GM23338 (cell line): ENCODE measurements around the gene SOHLH1. TPM values are rescaled to one million over a fixed set of nuclear protein-coding genes. Genes with fewer than 3 reads are reported as not detected.

Source experiments
- ATAC-seq: fragments of 200-7000 bp; cut with Tn5 transposase; 3 replicates; pipeline ENCODE4 v1.9.1; 2020
- DNase-seq: peaks from one replicate; pipeline ENCODE4 v3.0.0-alpha.2; 2015; ENCODE audit warnings: low spot score
- H2AFZ ChIP-seq: fragments of 200-600 bp; sonication (generic); 2 replicates; pipeline ENCODE4 v1.8.0; 2016; ENCODE audit warnings: antibody characterized with exemption, mild to moderate bottlenecking, moderate library complexity
- H3F3A ChIP-seq: fragments of 200-600 bp; sonication (generic); replicated peaks from 2 replicates; pipeline ENCODE4 v1.8.0; 2017; ENCODE audit warnings: antibody characterized with exemption, mixed run types, low read depth
- H3K27ac ChIP-seq: fragments of 200-600 bp; sonication (generic); 2 replicates; pipeline ENCODE4 v1.6.1; 2016; ENCODE audit warnings: low read depth
- H3K27me3 ChIP-seq: fragments of 200-600 bp; sonication (generic); 2 replicates; pipeline ENCODE4 v1.8.0; 2016; ENCODE audit warnings: mild to moderate bottlenecking, mixed run types, moderate library complexity; ENCODE audit not compliant: insufficient read depth
- H3K36me3 ChIP-seq: fragments of 200-600 bp; sonication (generic); 2 replicates; pipeline ENCODE4 v1.8.0; 2016; ENCODE audit warnings: mild to moderate bottlenecking; ENCODE audit not compliant: insufficient read depth
- H3K4me1 ChIP-seq: fragments of 200-600 bp; sonication (generic); 2 replicates; pipeline ENCODE4 v1.8.0; 2016; ENCODE audit warnings: mild to moderate bottlenecking, moderate library complexity; ENCODE audit not compliant: insufficient read depth
- H3K4me2 ChIP-seq: fragments of 200-600 bp; sonication (generic); 2 replicates; pipeline ENCODE4 v1.7.1; 2017; ENCODE audit warnings: mixed run types
- H3K4me3 ChIP-seq: fragments of 200-600 bp; sonication (generic); 2 replicates; pipeline ENCODE4 v1.6.1; 2016; ENCODE audit warnings: mixed run types
- H3K79me2 ChIP-seq: fragments of 200-600 bp; sonication (generic); replicated peaks from 2 replicates; pipeline ENCODE4 v1.8.0; 2017; ENCODE audit warnings: mild to moderate bottlenecking; ENCODE audit not compliant: insufficient read depth
- H3K9me2 ChIP-seq: fragments of 200-600 bp; sonication (generic); 2 replicates; pipeline ENCODE4 v1.8.0; 2017; ENCODE audit not compliant: insufficient read depth
- H4K20me1 ChIP-seq: fragments of 200-600 bp; sonication (generic); replicated peaks from 2 replicates; pipeline ENCODE4 v1.8.0; 2017; ENCODE audit warnings: mild to moderate bottlenecking; ENCODE audit not compliant: insufficient read depth
- H3K27ac Mint-ChIP-seq: 2 replicates; pipeline ENCODE4 v1.8.0; 2020; ENCODE audit warnings: inconsistent platforms, mild to moderate bottlenecking, moderate library complexity, mixed read lengths
- H3K27me3 Mint-ChIP-seq: 3 replicates; pipeline ENCODE4 v1.8.0; 2022; ENCODE audit warnings: low read depth, mild to moderate bottlenecking, moderate library complexity, mixed read lengths, inconsistent platforms; ENCODE audit not compliant: insufficient read depth, poor library complexity
- H3K36me3 Mint-ChIP-seq: 3 replicates; pipeline ENCODE4 v1.8.0; 2021; ENCODE audit warnings: low read depth, mild to moderate bottlenecking, inconsistent platforms, moderate library complexity, mixed read lengths
- H3K4me1 Mint-ChIP-seq: 3 replicates; pipeline ENCODE4 v1.8.0; 2020; ENCODE audit warnings: mild to moderate bottlenecking, inconsistent platforms, mixed read lengths
- H3K4me3 Mint-ChIP-seq: 3 replicates; pipeline ENCODE4 v1.8.0; 2021; ENCODE audit warnings: moderate library complexity, mild to moderate bottlenecking, inconsistent platforms, mixed read lengths
- H3K9me3 Mint-ChIP-seq: 3 replicates; pipeline ENCODE4 v1.8.0; 2020; ENCODE audit warnings: moderate library complexity, mild to moderate bottlenecking, inconsistent platforms, mixed read lengths
- EZH2 ChIP-seq: fragments of 200-600 bp; sonication (generic); IDR thresholded peaks from one replicate; pipeline ENCODE4 v1.8.0; 2017; ENCODE audit warnings: antibody characterized with exemption, mild to moderate bottlenecking, low read depth; ENCODE audit not compliant: unreplicated experiment
- EZH2phosphoT487 ChIP-seq: fragments of 200-600 bp; sonication (generic); IDR thresholded peaks from one replicate; pipeline ENCODE4 v1.8.1; 2018; ENCODE audit warnings: antibody characterized with exemption; ENCODE audit not compliant: unreplicated experiment
- JUNB ChIP-seq: IDR thresholded peaks from one replicate; pipeline ENCODE4 v1.6.1; 2016; ENCODE audit warnings: antibody characterized with exemption; ENCODE audit not compliant: unreplicated experiment
- NANOG ChIP-seq: IDR thresholded peaks from 2 replicates; pipeline ENCODE4 v1.6.1; 2016; ENCODE audit warnings: antibody characterized with exemption, borderline replicate concordance
- STAT1 ChIP-seq: IDR thresholded peaks from one replicate; pipeline ENCODE4 v1.6.1; 2016; ENCODE audit warnings: antibody characterized with exemption; ENCODE audit not compliant: unreplicated experiment
- ZNF114 ChIP-seq: fragments of 250-450 bp; sonication (Bioruptor Pico); IDR thresholded peaks from 2 replicates; pipeline ENCODE4 v1.5.0; 2020; ENCODE audit warnings: mild to moderate bottlenecking, moderate library complexity
- ZNF331 ChIP-seq: fragments of 250-450 bp; sonication (Bioruptor Pico); IDR thresholded peaks from 2 replicates; pipeline ENCODE4 v1.5.0; 2020; ENCODE audit warnings: low read depth, mild to moderate bottlenecking, moderate library complexity
- polyA plus RNA-seq: library from polyadenylated mRNA; unstranded; fragments of >200 nt; fragmentation: Nextera tagmentation; extraction: Ambion mirVana; gene quantifications from 2 replicates; pipeline ENCODE4 v1.2.1, GENCODE V29; 2016
- total RNA-seq: library from RNA; depleted of rRNA; stranded (reverse); fragments of >200 nt; shearing (Covaris generic); gene quantifications from 2 replicates; pipeline ENCODE4 v1.2.3, GENCODE V29; 2014
- TF ChIP-seq, protein P1 (sequence below): fragments of 250-450 bp; sonication (Bioruptor Pico); IDR thresholded peaks from 2 replicates; pipeline ENCODE4 v1.5.0; 2020; ENCODE audit warnings: mild to moderate bottlenecking, moderate library complexity
- TF ChIP-seq, protein P2 (sequence below): IDR thresholded peaks from one replicate; pipeline ENCODE4 v1.6.1; 2018; ENCODE audit warnings: antibody characterized with exemption; ENCODE audit not compliant: unreplicated experiment

The SOHLH1 gene
- total and polyA plus RNA-seq, 2 experiments from 2014 or later, result 0.21 TPM; not detected in 1

DNA sequence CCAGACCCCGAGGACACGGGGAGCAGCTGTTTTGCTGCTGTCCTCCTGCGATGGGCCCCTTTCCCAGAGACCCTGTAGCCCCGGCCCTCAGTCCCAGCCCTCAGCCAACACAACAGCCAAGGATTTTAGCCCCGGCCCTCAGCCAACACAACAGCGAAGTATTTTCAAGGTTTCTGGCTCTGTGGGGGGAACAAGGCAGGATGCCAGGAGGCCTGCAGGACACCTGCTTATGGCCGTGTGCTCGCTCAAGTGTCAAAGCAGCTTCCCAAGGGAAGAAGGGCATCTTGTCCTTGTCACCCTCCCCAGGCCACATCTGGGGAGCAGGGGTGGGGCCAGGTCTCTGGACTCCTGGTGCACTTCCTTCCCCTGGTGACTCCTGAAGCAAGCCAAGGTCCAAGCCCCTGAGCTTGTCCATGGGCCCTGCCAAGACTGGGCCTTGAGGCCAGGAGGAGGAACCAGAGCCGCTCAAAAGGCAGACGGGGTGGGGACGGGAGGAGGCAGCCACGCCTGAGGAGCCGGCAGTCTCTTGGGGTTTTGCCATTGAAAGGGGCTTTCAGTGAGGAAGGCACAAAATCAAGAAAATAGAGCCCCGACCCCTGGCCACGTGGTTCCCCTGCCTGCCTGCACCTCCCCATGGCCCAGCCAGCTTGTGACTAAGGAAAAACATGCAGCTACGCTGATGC, 13.5 kb upstream of the SOHLH1 start (continued):
- TF ChIP-seq ZNF331 (no peak), JUNB (no peak), EZH2 (no peak), ZNF114 (CRISPR knock-in tag) (no peak), EZH2phosphoT487 (no peak), NANOG (no peak), STAT1 (no peak)
- TF ChIP-seq, protein P1, sequence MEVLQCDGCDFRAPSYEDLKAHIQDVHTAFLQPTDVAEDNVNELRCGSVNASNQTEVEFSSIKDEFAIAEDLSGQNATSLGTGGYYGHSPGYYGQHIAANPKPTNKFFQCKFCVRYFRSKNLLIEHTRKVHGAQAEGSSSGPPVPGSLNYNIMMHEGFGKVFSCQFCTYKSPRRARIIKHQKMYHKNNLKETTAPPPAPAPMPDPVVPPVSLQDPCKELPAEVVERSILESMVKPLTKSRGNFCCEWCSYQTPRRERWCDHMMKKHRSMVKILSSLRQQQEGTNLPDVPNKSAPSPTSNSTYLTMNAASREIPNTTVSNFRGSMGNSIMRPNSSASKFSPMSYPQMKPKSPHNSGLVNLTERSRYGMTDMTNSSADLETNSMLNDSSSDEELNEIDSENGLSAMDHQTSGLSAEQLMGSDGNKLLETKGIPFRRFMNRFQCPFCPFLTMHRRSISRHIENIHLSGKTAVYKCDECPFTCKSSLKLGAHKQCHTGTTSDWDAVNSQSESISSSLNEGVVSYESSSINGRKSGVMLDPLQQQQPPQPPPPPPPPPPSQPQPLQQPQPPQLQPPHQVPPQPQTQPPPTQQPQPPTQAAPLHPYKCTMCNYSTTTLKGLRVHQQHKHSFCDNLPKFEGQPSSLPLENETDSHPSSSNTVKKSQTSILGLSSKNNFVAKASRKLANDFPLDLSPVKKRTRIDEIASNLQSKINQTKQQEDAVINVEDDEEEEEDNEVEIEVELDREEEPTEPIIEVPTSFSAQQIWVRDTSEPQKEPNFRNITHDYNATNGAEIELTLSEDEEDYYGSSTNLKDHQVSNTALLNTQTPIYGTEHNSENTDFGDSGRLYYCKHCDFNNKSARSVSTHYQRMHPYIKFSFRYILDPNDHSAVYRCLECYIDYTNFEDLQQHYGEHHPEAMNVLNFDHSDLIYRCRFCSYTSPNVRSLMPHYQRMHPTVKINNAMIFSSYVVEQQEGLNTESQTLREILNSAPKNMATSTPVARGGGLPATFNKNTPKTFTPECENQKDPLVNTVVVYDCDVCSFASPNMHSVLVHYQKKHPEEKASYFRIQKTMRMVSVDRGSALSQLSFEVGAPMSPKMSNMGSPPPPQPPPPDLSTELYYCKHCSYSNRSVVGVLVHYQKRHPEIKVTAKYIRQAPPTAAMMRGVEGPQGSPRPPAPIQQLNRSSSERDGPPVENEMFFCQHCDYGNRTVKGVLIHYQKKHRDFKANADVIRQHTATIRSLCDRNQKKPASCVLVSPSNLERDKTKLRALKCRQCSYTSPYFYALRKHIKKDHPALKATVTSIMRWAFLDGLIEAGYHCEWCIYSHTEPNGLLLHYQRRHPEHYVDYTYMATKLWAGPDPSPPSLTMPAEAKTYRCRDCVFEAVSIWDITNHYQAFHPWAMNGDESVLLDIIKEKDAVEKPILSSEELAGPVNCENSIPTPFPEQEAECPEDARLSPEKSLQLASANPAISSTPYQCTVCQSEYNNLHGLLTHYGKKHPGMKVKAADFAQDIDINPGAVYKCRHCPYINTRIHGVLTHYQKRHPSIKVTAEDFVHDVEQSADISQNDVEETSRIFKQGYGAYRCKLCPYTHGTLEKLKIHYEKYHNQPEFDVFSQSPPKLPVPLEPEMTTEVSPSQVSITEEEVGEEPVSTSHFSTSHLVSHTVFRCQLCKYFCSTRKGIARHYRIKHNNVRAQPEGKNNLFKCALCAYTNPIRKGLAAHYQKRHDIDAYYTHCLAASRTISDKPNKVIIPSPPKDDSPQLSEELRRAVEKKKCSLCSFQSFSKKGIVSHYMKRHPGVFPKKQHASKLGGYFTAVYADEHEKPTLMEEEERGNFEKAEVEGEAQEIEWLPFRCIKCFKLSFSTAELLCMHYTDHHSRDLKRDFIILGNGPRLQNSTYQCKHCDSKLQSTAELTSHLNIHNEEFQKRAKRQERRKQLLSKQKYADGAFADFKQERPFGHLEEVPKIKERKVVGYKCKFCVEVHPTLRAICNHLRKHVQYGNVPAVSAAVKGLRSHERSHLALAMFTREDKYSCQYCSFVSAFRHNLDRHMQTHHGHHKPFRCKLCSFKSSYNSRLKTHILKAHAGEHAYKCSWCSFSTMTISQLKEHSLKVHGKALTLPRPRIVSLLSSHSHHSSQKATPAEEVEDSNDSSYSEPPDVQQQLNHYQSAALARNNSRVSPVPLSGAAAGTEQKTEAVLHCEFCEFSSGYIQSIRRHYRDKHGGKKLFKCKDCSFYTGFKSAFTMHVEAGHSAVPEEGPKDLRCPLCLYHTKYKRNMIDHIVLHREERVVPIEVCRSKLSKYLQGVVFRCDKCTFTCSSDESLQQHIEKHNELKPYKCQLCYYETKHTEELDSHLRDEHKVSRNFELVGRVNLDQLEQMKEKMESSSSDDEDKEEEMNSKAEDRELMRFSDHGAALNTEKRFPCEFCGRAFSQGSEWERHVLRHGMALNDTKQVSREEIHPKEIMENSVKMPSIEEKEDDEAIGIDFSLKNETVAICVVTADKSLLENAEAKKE (CRISPR knock-in tag), result no peak

DNA sequence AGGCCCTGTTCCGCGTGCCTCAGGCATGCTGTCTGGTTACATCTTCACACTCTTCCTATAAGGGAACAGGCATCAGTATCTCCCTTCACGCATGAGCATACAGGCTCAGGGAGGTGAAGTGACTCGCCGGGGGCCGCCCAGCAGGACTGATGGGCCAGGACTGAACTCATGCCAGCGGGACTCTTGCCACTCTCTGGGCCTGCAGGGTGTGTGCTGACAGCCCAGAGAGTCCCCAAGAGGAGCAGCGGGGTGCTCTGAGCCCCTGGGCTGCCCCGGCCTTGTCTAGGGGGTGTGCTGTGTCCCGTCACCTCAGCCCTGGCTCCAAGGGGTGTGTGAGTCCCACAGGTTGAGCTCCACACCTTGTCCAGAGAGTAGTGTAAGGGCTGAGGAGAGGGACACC, 12.6 kb upstream of the SOHLH1 start:
- Histone ChIP-seq H3K4me2 (no peak overlapping the region), H3K9me2 (no peaks in the 10 kb centered on the region), H4K20me1 (no peaks in the 10 kb centered on the region), H3K4me1 (no peaks in the 10 kb centered on the region), H3K36me3 (no peaks in the 10 kb centered on the region), H3F3A (0 out of 2 replicates have a peak, but pooled peaks cover 8% of the 10 kb centered on the region), H3K27ac (no peak overlapping the region), H3K4me3 (no peak overlapping the region), H2AFZ (no peak overlapping the region), H3K27me3 (peaks cover 9% of the 10 kb centered on the region; the same call in 1 of the 2 replicates), H3K79me2 (no peaks in the 10 kb centered on the region)
- no peak overlapping the region for H3K4me3 Mint-ChIP-seq
- H3K27me3 Mint-ChIP-seq, result peaks cover 29% of the 10 kb centered on the region
- no peak overlapping the region for H3K27ac Mint-ChIP-seq
- no peaks in the 10 kb centered on the region for H3K36me3 Mint-ChIP-seq
- H3K9me3 Mint-ChIP-seq, result no peaks in the 10 kb centered on the region
- DNase-seq (no peak), ATAC-seq (no peak)
- H3K4me1 Mint-ChIP-seq, result no peaks in the 10 kb centered on the region
- TF ChIP-seq, protein P2, sequence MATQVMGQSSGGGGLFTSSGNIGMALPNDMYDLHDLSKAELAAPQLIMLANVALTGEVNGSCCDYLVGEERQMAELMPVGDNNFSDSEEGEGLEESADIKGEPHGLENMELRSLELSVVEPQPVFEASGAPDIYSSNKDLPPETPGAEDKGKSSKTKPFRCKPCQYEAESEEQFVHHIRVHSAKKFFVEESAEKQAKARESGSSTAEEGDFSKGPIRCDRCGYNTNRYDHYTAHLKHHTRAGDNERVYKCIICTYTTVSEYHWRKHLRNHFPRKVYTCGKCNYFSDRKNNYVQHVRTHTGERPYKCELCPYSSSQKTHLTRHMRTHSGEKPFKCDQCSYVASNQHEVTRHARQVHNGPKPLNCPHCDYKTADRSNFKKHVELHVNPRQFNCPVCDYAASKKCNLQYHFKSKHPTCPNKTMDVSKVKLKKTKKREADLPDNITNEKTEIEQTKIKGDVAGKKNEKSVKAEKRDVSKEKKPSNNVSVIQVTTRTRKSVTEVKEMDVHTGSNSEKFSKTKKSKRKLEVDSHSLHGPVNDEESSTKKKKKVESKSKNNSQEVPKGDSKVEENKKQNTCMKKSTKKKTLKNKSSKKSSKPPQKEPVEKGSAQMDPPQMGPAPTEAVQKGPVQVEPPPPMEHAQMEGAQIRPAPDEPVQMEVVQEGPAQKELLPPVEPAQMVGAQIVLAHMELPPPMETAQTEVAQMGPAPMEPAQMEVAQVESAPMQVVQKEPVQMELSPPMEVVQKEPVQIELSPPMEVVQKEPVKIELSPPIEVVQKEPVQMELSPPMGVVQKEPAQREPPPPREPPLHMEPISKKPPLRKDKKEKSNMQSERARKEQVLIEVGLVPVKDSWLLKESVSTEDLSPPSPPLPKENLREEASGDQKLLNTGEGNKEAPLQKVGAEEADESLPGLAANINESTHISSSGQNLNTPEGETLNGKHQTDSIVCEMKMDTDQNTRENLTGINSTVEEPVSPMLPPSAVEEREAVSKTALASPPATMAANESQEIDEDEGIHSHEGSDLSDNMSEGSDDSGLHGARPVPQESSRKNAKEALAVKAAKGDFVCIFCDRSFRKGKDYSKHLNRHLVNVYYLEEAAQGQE, result no peak
- no peak for TF ChIP-seq STAT1
- TF ChIP-seq EZH2phosphoT487, result no peak
- TF ChIP-seq ZNF331, result no peak
